Measurements from ENCODE around the gene PP2D1. TPM values are rescaled to one million over a fixed set of nuclear protein-coding genes. Genes with fewer than 3 reads are reported as not detected.

Gene PP2D1
- total RNA-seq, 1 donor from 2014 or later = not detected

DNA sequence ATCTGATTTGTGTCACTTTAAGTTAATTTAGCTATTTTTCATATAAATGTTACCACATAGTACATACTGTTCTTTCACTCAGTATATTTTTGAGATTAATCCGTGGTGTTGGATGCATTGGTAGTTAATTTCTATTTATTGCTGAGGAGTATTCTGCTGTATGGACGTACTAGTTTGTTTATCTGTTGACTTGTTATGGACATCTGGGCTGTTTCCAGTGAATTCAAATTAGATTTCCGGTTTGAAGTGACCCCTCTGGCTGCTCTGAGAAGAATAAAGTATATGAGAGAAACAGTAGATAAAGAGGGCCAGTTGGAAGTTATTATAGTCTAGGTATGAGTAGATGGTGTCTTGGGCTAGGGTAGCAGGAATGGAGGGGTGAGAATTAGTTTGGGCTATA, 43.8 kb upstream of the PP2D1 start:
- Histone ChIP-seq H3K4me1 (peaks cover 68% of the 10 kb centered on the region), H3K4me3 (no peak overlapping the region), H3K36me3 (no peaks in the 10 kb centered on the region), H3K9me3 (no peaks in the 10 kb centered on the region), H3K27me3 (no peaks in the 10 kb centered on the region), H3K27ac (peak overlapping the region; percentile 56)
- intact Hi-C loops (cut with DNase I) = no loop called here
- DNase-seq (ENCODE audit: extremely low spot score in 2 of 2) = no peak
- TF ChIP-seq POLR2A (IDR thresholded peaks at IDR 0.05) = no peak
- TF ChIP-seq, protein P1, sequence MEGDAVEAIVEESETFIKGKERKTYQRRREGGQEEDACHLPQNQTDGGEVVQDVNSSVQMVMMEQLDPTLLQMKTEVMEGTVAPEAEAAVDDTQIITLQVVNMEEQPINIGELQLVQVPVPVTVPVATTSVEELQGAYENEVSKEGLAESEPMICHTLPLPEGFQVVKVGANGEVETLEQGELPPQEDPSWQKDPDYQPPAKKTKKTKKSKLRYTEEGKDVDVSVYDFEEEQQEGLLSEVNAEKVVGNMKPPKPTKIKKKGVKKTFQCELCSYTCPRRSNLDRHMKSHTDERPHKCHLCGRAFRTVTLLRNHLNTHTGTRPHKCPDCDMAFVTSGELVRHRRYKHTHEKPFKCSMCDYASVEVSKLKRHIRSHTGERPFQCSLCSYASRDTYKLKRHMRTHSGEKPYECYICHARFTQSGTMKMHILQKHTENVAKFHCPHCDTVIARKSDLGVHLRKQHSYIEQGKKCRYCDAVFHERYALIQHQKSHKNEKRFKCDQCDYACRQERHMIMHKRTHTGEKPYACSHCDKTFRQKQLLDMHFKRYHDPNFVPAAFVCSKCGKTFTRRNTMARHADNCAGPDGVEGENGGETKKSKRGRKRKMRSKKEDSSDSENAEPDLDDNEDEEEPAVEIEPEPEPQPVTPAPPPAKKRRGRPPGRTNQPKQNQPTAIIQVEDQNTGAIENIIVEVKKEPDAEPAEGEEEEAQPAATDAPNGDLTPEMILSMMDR (IDR thresholded peaks at IDR 0.05) = no peak
- TF ChIP-seq POLR2AphosphoS5 (IDR thresholded peaks at IDR 0.05; ENCODE audit: insufficient read depth in 1 of 2, low read depth in 1 of 2) = no peak

DNA sequence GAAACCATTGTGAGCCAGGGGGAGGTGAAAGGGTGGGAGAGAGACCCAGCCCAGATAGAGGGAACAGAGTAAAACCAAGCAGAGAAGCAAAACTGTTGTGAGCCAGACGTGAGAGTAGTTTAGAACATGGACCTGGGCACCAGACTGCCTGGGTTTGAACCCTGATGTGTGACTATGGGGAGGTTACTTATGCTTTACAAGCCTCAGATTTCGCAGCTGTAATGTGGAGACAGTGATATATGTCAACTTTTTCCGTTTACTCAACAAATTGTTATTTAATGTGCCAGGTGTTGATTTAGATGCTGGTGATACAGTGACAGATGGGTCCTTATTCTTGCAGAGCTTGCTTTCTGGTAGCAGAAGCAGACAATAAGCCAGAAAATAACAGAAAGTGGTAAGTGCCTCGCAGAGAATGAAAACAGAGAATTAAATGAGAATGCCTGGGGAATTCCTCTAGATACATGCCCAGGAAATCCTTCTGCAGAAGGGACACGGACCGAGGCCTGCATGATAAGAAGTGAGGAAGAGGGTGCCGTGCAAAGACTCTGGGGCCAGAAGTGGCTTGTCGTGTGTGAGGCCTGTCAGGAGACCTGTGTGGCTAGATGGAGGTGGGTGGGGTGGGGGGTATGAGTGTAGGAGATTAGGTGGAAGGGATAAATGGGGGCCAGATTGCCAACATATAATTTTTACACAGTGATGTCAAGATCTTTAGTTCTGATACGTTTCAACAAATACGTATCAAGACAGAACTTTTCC, 43.1 kb upstream of the PP2D1 start:
- H3K36me3 ChIP-seq = no peaks in the 10 kb centered on the region
- peaks cover 68% of the 10 kb centered on the region for H3K4me1 ChIP-seq
- peak overlapping the region; percentile 56 for H3K27ac ChIP-seq
- DNase-seq (ENCODE audit: extremely low spot score in 2 of 2) = no peak
- no peak overlapping the region for H3K4me3 ChIP-seq
- H3K27me3 ChIP-seq = no peaks in the 10 kb centered on the region
- intact Hi-C loops (cut with DNase I) = no loop called here
- H3K9me3 ChIP-seq = no peaks in the 10 kb centered on the region
- TF ChIP-seq, protein P1 (IDR thresholded peaks at IDR 0.05) = no peak
- TF ChIP-seq POLR2A (IDR thresholded peaks at IDR 0.05) (no peak), POLR2AphosphoS5 (IDR thresholded peaks at IDR 0.05; ENCODE audit: insufficient read depth in 1 of 2, low read depth in 1 of 2) (no peak)

DNA sequence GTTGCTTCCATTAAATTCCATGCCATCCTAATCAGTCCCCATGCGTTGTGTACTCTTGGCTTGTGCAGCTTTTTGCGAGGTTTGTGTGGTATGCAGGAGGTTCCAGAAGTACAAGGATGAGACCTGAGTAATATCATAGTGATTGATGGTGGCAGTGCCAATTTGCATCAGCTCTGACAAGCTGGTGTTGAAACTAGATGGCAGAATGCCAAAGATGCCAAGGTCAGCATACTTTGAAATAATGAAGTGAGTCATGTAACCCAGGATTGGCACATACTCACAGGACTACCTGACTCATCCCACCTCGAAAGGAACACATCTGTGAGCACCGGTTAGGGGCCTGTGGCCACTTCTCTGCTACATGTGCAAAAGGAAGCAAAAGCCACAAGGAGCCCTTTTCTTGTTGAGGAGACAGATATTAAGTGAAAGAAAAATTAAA, 42.5 kb upstream of the PP2D1 start:
- intact Hi-C loops (cut with DNase I) = no loop called here
- Histone ChIP-seq H3K27me3 (no peaks in the 10 kb centered on the region), H3K4me3 (no peak overlapping the region), H3K4me1 (peaks cover 73% of the 10 kb centered on the region), H3K27ac (peak overlapping the region; percentile 56), H3K36me3 (no peaks in the 10 kb centered on the region), H3K9me3 (no peaks in the 10 kb centered on the region)
- no peak for DNase-seq (ENCODE audit: extremely low spot score in 2 of 2)
- TF ChIP-seq, protein P1 (IDR thresholded peaks at IDR 0.05) = no peak
- TF ChIP-seq POLR2AphosphoS5 (IDR thresholded peaks at IDR 0.05; ENCODE audit: insufficient read depth in 1 of 2, low read depth in 1 of 2) = peak in 1 of 2 donors; percentile 67

DNA sequence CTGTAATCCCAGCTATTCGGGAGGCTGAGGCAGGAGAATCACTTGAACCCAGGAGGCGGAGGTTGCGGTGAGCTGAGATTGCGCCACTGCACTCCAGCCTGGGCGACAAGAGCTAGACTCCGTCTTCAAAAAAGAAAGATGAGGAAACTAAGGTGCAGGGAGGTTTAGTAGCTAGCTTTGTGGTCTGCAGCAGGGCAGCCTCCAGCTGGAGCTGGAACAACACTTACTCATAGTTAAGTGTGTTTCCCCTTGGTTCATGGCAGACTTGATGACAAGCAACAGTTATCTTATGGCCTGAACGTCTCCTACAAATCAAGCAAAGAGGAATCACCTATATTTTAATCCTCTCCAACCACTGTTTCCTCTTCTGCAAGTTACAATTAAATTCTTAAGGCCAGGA, 40.8 kb upstream of the PP2D1 start:
- no peaks in the 10 kb centered on the region for H3K27me3 ChIP-seq
- H3K27ac ChIP-seq = no peak overlapping the region
- peaks cover 79% of the 10 kb centered on the region for H3K4me1 ChIP-seq
- DNase-seq (ENCODE audit: extremely low spot score in 2 of 2) = no peak
- no peaks in the 10 kb centered on the region for H3K36me3 ChIP-seq
- H3K4me3 ChIP-seq = no peak overlapping the region
- TF ChIP-seq, protein P1 (IDR thresholded peaks at IDR 0.05) = no peak
- intact Hi-C loops (cut with DNase I) = no loop called here
- no peaks in the 10 kb centered on the region for H3K9me3 ChIP-seq

DNA sequence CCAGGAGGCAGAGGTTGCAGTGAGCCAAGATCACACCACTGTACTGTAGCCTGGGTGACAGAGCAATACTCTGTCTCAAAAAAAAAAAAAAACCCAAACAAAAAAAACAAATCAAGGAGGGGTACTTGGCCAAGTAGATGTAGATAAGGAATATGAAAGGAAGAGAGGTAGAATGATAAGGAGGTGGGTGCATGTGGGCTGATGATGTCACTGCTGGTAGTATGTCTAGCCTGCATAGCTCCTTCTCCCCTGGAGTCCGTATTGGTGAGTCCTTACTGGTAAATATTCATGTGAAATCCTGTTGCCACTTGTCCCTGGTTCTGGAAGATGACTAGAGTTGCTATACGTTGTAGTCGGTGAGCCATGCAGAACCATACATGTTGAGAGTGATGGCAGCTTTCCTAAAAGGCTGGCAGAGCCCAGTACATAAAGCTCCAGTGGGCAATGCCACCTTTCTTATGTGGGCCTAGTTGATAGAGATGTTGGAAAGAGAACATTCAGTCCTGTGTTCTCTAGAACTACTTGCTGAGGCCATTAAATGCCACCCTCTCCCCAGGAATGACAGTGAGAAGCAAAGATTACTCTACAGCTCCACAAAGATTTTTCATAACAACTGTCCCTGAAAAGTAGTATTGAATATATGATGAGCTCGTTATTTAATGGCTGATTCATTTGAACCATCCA, 39.2 kb upstream of the PP2D1 start:
- Histone ChIP-seq H3K36me3 (no peaks in the 10 kb centered on the region), H3K9me3 (no peaks in the 10 kb centered on the region), H3K27ac (no peak overlapping the region), H3K4me1 (peaks cover 79% of the 10 kb centered on the region), H3K4me3 (no peak overlapping the region), H3K27me3 (no peaks in the 10 kb centered on the region)
- intact Hi-C loops (cut with DNase I) = no loop called here
- DNase-seq (ENCODE audit: extremely low spot score in 2 of 2) = no peak
- TF ChIP-seq, protein P1 (IDR thresholded peaks at IDR 0.05) = no peak
- TF ChIP-seq POLR2A (IDR thresholded peaks at IDR 0.05) = no peak

Measured in vagina (tissue), 2 donors.